ENCODE measurements around the gene SCUBE1. TPM values are rescaled to one million over a fixed set of nuclear protein-coding genes. Genes with fewer than 3 reads are reported as not detected.

The SCUBE1 gene
- total RNA-seq, 1 donor from 2014 or later = 0.64 TPM

Other genes with a start within 250 kb of the SCUBE1 start
- gene BIK, start 232.6 kb downstream of the SCUBE1 start, total RNA-seq = not detected
- gene MCAT, start 200.0 kb downstream of the SCUBE1 start, total RNA-seq = 13.4 TPM
- 119 TPM for gene TSPO, start 191.8 kb downstream of the SCUBE1 start, total RNA-seq
- 12.3 TPM for gene TTLL12, start 156.2 kb downstream of the SCUBE1 start, total RNA-seq
- not detected for gene MPPED1, start 68.6 kb upstream of the SCUBE1 start, total RNA-seq